H7 (cell line): ENCODE measurements around the gene BBS7. TPM values are rescaled to one million over a fixed set of nuclear protein-coding genes. Genes with fewer than 3 reads are reported as not detected.

Source experiments
- total RNA-seq: library from RNA; depleted of rRNA; stranded (reverse); fragments of >200 nt; shearing (Covaris generic); gene quantifications from 2 replicates; pipeline ENCODE4 v1.2.3, GENCODE V29; 2014; rRNA removed

Gene BBS7
- total RNA-seq, 1 experiment from 2014 or later: 13.2 TPM

Other genes starting within 250 kb of the BBS7 start
- 256 and 278 TPM in 2 replicates for gene ANXA5, start 173.5 kb downstream of the BBS7 start, total RNA-seq
- not detected in 2 replicates for gene SMIM43, start 105.3 kb downstream of the BBS7 start, total RNA-seq
- gene EXOSC9, start 69.2 kb downstream of the BBS7 start, total RNA-seq: 56.9 and 60.8 TPM in 2 replicates
- gene CCNA2, start 46.6 kb downstream of the BBS7 start, total RNA-seq: 171 and 186 TPM in 2 replicates
- gene TRPC3, start 81.6 kb upstream of the BBS7 start, total RNA-seq: 0.18 and 0.21 TPM in 2 replicates